ENCODE measurements around the gene PSMD1. TPM values are rescaled to one million over a fixed set of nuclear protein-coding genes. Genes with fewer than 3 reads are reported as not detected.
A peak's percentile ranks its signal among the peaks of the same experiment; 100 is the strongest.

PSMD1 gene
- total RNA-seq, 1 donor from 2014 or later, result 119 TPM

- Mint-ChIP-seq H3K9me3 (ENCODE audit: unreplicated experiment) (no peaks in the 10 kb centered on the region), H3K4me3 (ENCODE audit: unreplicated experiment) (no peak overlapping the region), H3K27ac (ENCODE audit: unreplicated experiment) (peak overlapping the region; percentile 79), H3K4me1 (ENCODE audit: unreplicated experiment) (peaks cover 19% of the 10 kb centered on the region), H3K36me3 (ENCODE audit: low read depth, unreplicated experiment) (peaks cover 27% of the 10 kb centered on the region), H3K27me3 (ENCODE audit: unreplicated experiment) (no peaks in the 10 kb centered on the region)
- DNase-seq (ENCODE audit: low spot score), result no peak
- no peak for TF ChIP-seq CTCF (IDR thresholded peaks at IDR 0.05; ENCODE audit: unreplicated experiment)
These were observed 112.8 kb downstream of the PSMD1 start for GRCh38 chr2:231169488-231169887.

- DNase-seq (ENCODE audit: low spot score), result no peak
- H3K36me3 Mint-ChIP-seq (ENCODE audit: low read depth, unreplicated experiment), result peaks cover 27% of the 10 kb centered on the region
- H3K27me3 Mint-ChIP-seq (ENCODE audit: unreplicated experiment), result peaks cover 3% of the 10 kb centered on the region
- no peak overlapping the region for H3K27ac Mint-ChIP-seq (ENCODE audit: unreplicated experiment)
- no peak overlapping the region for H3K4me3 Mint-ChIP-seq (ENCODE audit: unreplicated experiment)
- no peak for TF ChIP-seq CTCF (IDR thresholded peaks at IDR 0.05; ENCODE audit: unreplicated experiment)
- no peaks in the 10 kb centered on the region for H3K9me3 Mint-ChIP-seq (ENCODE audit: unreplicated experiment)
- H3K4me1 Mint-ChIP-seq (ENCODE audit: unreplicated experiment), result peaks cover 19% of the 10 kb centered on the region
These were observed 113.4 kb downstream of the PSMD1 start for GRCh38 chr2:231170055-231170454.

- DNase-seq (ENCODE audit: low spot score), result no peak
- H3K27me3 Mint-ChIP-seq (ENCODE audit: unreplicated experiment), result peaks cover 3% of the 10 kb centered on the region
- no peak overlapping the region for H3K27ac Mint-ChIP-seq (ENCODE audit: unreplicated experiment)
- peaks cover 29% of the 10 kb centered on the region for H3K36me3 Mint-ChIP-seq (ENCODE audit: low read depth, unreplicated experiment)
- no peak overlapping the region for H3K4me3 Mint-ChIP-seq (ENCODE audit: unreplicated experiment)
- peaks cover 21% of the 10 kb centered on the region for H3K4me1 Mint-ChIP-seq (ENCODE audit: unreplicated experiment)
- H3K9me3 Mint-ChIP-seq (ENCODE audit: unreplicated experiment), result no peaks in the 10 kb centered on the region
- no peak for TF ChIP-seq CTCF (IDR thresholded peaks at IDR 0.05; ENCODE audit: unreplicated experiment)
These were observed 115.4 kb downstream of the PSMD1 start for GRCh38 chr2:231172025-231172424.

GRCh38 chr2:231174211-231174651 is 117.6 kb downstream of the PSMD1 start:
- Mint-ChIP-seq H3K9me3 (ENCODE audit: unreplicated experiment) (no peaks in the 10 kb centered on the region), H3K27ac (ENCODE audit: unreplicated experiment) (no peak overlapping the region), H3K4me1 (ENCODE audit: unreplicated experiment) (peaks cover 8% of the 10 kb centered on the region), H3K36me3 (ENCODE audit: low read depth, unreplicated experiment) (peaks cover 27% of the 10 kb centered on the region), H3K4me3 (ENCODE audit: unreplicated experiment) (no peak overlapping the region), H3K27me3 (ENCODE audit: unreplicated experiment) (peaks cover 5% of the 10 kb centered on the region)
- no peak for TF ChIP-seq CTCF (IDR thresholded peaks at IDR 0.05; ENCODE audit: unreplicated experiment)
- no peak for DNase-seq (ENCODE audit: low spot score)

GRCh38 chr2:231176066-231176465 is 119.4 kb downstream of the PSMD1 start:
- H3K9me3 Mint-ChIP-seq (ENCODE audit: unreplicated experiment), result no peaks in the 10 kb centered on the region
- H3K27ac Mint-ChIP-seq (ENCODE audit: unreplicated experiment), result no peak overlapping the region
- peak overlapping the region; percentile 39 for H3K4me3 Mint-ChIP-seq (ENCODE audit: unreplicated experiment)
- peaks cover 5% of the 10 kb centered on the region for H3K27me3 Mint-ChIP-seq (ENCODE audit: unreplicated experiment)
- no peak for TF ChIP-seq CTCF (IDR thresholded peaks at IDR 0.05; ENCODE audit: unreplicated experiment)
- H3K36me3 Mint-ChIP-seq (ENCODE audit: low read depth, unreplicated experiment), result peaks cover 20% of the 10 kb centered on the region
- H3K4me1 Mint-ChIP-seq (ENCODE audit: unreplicated experiment), result peaks cover 13% of the 10 kb centered on the region
- DNase-seq (ENCODE audit: low spot score), result no peak
